DLD1 (cell line): ENCODE results near the gene PRSS22.

ENCODE experiments used
- in situ Hi-C: cut with HindIII; loops from 2 replicates; pipeline ENCODE4 v1.10.0; 2017; ENCODE audit warnings: low sequenced_read_pairs

The PRSS22 gene

DNA sequence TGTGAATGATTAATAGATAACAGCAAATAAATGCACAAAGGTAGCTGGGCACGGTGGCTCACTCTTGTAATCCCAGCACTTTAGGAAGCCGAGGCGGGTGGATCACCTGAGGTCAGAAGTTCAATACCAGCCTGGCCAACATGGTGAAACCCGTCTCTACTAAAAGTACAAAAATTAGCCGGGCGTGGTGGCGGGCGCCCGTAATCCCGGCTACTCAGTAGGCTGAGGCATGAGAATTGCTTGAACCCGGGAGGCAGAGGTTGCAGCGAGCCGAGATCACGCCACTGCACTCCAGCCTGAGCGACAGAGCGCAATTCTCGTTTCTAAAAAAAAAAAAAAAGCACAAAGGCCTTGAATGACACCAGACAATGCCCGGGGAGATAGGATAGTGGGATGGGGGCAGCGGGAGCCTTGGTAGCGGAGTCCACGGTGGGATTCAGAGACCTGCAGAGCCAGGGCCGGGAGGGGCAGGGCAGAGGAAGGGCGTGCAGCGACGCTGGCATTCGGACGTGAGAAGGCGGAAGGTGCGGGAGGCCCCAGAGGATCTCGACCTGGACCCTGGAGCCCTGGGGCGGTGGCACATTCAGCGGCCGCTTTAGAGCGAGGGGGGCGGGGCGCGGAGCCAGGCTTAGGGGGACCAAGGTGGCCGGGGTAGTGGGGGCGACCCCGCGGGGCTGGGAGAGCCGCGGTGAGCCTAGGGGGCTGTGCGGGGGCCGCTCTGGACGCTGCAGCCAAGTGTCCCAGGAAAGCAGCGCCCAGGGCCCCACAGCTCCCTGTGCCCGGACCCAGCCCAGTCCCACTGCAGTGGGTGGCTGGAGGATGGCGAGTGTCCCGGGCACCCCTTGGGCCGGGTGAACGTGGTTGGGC is 24.0 kb upstream of the PRSS22 start:
- in situ Hi-C loops, result no loop called here

DNA sequence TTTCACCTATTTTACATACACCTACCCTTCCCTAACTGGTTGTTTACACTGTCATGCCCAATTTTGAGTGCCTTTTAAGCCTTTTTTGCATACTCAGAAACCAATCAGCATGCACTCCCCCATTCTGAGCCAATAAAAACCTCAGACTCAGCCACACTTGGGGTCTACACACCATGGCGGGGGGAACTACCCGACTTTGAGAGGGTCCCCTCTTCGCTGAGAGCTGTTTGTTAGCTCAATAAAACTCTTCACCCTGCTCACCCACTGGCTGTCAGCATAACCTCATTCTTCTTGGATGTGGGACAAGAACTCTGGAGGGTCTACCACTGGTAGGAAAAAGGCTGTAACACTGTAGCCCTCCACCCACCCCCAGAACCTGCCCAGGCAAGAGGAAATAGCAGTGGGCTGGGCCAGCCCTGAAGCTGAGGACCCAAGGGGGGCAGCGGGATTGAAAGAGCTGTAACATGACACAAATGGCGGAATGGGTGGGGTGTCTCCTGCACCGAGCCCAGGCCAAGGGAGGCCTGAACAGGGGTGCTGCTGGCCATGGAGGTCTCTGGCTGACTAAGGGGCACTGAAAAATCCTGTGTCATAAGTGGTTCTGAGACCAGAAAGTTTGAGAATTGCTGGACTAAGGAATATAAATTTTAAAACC is 22.0 kb upstream of the PRSS22 start:
- in situ Hi-C loops, result no loop called here

DNA sequence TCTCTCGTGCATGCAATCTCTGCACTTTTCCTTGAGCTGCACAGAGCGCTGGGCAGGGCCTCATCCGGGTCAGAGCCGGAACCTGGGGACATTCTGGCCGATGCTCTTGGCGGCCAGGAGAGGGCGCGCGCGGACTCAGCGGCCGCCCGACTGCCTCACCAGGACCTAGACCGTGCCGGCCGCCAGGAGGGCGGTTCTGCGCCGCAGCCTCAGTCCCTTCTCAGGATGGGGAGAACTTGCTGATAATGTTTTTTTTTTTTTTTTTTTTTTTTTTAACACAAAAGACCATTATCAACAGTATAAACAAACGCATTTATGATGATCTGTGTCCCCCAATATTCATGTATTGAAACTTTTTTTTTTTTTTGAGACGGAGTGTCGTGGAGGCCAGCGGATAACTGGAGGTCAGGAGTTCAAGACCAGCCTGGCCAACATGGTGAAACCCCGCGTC is 17.0 kb upstream of the PRSS22 start:
- in situ Hi-C loops, result no loop called here

DNA sequence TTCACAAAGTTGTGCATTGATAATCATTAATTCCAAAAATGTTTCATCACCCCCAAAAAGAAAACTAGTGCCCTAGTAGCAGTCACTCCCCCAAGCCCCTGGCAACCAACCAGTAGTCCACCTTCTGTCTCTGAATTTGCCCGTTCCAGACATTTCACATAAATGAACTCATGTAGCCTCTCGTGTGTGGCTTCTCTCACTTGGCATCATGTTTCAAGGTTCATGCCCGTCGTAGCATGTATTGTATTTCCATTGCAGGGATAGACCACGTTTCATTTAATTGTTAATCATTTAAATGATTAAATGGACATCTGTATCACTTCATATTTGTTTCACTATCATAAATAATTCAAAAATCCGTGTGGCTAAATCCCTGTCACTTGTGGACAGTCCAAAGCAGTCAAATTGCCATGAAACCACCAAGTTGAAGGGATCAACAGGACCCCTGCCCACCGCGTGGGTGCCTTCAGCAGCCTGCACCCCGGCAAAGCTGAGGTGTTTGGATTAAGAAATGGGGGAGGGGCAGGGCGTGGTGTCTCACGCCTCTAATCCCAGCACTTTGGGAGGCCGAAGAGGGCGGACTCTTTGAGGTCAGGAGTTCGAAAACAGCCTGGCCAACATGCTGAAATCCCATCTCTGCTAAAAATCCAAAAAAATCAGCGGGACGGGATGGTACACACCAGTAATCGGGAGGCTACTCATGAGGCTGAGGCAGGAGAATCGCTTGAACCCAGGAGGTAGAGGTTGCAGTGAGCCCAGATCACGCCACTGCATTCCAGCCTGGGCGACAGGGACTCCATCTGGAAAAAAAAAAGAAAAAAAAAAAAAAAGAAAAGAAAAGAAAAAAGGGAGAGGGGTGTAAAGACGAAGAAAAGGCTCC is 16.3 kb upstream of the PRSS22 start:
- in situ Hi-C loops, result no loop called here

DNA sequence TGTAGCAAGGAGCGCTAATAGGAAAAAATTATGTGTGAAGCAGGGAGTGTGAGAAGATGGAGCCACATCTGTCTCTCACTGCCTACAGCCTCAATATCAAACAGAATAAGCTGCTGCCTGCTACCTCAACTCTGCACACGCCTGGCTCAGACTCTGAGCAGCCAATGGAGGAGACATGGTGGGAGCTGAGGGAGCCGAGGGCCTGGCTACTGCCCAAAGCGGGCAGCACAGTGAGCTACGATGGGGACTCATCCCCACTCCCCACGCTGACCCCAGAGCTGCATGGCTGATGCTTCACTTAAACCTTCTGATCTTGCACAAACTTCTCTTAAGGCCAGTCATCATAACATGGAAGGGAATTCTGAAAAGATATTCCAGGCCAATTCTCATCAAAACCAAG is 14.0 kb upstream of the PRSS22 start:
- in situ Hi-C loops, result no loop called here

DNA sequence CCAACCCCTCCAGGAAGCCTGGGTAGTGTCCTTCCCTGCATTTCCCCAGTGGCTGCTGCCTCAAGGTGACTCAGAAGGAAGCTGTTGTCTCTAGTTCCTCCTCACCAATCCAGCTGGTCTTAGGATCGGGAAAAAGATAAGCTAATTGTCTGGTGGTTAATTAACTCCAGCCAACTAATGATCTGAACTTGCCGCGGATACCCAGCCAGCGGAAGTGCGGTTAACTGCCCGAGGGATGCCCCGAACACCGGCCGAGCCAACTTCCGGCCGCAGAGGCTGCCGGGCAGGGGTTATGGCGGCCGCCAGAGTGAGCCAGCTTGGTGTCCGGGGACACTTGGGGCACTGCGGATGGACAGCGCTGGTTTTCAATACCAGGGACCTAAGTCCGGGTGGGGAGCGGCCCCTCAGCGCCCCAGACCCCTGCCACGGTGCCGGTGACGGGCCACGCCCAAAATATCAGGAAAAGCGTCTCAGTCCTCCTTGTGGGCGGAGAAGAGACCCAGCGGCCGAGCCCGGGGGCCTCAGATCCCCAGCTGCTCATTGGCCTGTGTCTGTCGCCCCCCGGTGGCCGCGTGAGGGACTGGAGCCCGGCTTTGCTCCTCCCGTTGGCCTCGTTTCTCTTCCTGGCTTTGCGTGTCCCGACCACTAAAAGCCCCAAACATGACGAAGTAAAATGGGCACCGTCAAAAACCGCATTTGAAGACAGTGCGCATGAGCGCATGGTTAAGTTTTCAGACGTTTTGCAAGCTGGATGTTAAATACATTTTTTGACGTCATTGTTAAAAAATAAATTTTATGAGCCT is 10.2 kb upstream of the PRSS22 start:
- in situ Hi-C loops, result no loop called here

DNA sequence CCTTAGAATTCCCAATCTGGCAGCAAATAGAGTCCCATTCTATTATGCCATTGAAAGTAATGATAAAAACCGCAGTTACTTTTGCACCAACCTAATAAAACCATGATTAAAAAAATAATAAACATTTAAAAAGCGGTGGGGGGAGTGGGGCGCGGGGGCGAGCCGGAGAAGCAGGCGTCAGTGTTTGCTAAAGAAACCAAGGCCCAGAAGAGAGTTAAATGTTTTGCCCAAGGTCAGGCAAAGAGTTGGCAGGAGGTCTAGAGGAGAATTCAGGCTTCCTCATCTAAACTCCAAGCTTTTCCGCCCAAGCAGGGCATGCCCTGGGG is 9.7 kb upstream of the PRSS22 start:
- in situ Hi-C loops, result no loop called here

DNA sequence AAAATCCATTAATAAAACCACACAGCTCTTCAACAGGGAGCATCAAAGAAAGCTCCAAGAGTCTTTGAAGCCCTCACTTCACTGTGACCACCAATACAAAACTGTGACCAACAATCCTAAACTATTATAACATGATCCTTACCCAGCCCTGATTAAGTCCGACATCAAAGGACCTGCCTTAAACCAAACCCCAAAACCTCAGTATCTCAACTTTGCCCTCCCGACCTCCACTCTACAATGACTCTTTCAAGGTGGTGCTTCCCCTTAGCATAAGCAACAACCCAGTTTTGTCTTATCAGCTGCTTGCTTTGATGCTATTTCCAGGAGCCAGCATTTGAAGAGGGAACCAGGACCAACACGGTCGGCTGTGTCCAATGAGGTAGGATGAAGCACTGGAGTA is 8.5 kb upstream of the PRSS22 start:
- in situ Hi-C loops, result no loop called here

DNA sequence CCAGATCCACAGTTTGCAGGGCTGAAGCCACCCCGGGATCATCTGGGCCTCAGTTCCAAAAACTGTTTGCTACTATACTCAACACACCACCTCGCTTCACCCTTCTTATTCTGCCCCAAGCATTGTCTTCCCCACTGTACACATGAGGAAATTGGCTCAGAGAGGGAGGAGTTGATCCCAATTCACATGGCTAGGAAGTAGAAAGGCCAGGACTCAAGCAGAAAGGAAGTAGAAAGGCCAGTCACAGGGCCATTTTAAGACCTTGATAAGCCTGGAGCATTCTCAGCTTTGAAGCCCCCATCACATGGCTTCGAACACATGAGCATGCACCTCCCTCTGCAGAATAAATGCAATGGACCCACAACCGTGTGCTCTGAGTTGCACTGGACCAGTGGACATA is 7.7 kb upstream of the PRSS22 start:
- in situ Hi-C loops, result no loop called here

DNA sequence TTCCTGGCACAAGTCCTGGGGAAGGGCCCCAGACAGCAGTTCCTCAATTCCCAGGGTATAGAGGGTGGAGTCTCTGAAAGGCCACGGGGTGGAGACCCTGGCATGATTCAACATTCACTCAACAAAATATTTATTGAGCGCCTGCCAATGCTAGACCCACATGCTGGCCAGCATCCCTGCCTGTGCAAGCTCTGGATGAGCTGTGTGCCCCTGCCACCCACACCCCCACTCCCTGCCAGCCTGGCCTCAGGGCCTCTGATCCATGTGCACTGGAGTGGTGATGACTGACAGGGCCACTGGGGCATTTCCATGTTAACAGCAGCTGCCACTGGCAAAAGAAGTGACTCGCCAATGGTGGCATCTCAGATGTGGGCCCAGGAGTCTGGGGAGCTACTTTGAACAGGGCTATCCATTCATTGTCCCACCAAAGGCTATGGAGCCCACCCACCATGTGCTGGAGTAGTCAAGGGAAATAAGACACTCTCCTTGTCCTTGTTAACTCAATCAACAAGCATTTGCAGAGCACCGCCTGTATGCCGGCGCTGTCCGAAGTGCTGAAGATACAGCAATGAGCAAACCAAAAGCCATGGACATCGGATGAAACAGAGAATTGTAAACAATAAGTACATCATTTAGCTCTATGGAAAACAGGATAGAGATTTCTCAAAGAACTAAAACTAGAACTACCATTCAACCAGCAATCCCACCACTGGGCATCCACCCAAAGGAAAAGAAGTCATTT is 3.0 kb upstream of the PRSS22 start:
- in situ Hi-C loops, result no loop called here

DNA sequence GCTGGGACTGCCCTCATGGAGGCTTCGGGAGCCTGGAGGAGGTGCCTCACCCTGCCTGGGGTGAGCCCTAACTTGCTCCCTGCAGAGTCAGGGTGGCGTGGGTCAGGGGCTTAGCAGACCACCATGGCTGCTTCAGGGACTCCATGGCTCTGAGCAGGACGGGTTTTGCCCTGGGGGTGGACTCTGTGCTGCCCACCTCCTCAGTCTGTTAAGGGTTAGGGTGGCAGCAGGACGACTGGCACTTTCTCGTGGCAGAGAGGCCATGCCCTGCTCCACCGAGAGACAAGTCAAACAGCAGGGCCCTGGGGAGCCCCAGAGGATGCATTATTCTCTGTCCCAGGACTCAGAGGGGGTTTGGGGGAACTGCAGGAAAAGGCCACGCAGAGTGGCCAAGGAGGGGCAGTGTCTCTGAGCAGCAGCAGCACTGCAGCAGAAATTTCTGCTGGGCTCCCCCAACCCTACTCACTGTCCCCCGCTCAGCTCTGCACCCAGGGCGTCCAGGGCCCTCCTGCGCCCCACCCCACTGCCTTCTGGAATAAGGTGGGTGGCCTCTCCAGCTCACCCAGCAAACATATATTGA is 1.8 kb upstream of the PRSS22 start:
- in situ Hi-C loops, result no loop called here

DNA sequence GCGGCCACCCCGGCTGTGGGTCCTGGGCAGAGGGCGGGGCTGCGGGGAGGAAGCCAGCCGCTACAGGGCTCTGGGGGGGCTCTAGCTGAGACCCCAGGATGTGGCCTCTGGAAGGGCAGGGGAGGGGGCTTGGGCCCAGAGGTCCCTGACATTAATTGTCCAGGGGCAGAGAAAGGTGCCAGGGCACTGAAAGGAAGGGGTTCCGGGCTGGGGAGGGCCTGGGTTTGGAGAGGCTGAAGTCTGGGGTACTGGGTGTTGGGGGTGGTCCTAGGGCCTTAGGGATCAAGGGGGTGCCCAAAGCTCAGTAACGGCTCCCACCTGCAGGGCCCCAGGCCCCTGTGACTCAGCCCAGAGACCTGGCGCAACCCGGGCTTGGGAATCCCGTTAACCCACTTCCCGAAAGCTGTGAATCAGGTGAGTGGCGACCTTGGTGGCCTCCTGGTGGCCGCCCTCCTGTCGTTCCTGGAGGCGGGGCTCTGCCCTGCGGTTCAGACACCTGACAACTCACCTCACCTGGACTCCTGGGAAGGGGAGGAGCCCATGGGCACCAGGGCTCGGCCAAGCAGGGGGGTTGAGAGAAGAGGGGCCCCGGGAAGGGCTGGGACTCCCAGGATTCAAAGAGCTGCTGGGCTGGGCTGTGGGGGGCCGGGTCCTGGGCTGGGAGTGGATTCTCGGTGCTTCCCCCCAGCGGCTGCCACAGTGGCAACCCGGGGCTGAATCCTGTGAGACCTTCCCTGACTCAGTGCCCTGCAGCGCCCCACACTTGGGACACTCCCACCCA is 465 bp upstream of the PRSS22 start:
- in situ Hi-C loops, result no loop called here

DNA sequence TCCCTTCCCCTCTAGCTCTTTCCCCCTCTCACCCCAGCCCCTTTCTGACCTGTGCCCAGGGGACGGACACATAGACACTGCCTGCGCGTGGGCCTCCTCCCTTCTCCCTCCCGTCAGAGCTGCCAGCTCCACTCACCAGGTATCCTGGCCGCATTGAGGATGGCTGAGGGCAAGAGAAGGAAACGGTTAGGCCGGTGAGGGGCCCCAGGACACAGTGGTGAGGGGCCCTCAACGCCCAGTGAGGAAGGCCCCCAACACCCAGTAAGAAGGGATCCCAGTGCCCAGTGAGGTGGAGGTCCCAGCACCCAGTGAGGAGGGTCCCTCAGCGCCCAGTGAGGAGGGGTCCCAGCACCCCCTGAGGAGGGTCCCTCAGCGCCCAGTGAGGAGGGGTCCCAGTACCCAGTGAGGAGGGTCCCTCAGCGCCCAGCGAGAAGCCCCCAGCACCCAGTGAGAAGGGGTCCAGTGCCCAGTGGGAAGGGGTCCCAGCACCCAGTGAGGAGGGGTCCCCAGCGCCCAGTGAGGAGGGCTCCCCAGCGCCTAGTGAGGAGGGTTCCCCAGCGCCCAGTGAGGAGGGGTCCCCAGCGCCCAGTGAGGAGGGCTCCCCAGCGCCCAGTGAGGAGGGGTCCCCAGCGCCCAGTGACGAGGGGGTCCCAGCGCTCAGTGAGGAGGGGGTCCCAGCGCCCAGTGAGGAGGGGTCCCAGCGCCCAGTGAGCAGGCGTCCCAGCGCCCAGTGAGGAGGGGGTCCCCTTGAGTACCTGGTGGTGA is 1.1 kb downstream of the PRSS22 start:
- in situ Hi-C loops, result no loop called here

DNA sequence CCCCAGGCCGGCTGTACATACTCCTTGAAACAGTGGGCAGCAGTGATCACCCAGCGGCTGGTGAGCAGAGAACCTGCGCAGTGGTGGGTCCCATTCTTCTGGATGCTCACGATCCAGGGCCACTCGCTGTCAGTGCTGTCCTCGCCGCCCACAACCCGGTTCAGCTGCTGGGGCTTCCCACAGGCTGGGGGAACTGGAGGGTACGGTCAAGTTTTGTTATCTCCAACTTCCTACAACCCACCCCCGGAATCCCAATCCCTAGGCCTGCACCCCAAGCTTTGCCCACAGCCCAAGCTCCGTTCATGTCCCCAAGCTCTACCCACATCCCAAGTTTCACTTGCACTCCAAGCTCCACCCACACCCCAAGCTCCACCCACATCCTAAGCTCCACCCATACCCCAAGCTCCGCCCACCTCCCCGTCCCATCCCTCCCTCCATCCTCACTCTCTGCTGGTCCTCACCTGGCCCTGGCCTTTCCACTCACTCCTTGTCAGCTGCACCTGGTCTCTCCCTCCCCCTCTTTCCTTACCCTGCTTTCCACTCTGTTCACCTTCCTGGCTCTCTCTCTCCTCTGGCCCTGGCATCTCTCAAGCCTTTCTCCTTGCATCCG is 1.8 kb downstream of the PRSS22 start:
- in situ Hi-C loops, result no loop called here

DNA sequence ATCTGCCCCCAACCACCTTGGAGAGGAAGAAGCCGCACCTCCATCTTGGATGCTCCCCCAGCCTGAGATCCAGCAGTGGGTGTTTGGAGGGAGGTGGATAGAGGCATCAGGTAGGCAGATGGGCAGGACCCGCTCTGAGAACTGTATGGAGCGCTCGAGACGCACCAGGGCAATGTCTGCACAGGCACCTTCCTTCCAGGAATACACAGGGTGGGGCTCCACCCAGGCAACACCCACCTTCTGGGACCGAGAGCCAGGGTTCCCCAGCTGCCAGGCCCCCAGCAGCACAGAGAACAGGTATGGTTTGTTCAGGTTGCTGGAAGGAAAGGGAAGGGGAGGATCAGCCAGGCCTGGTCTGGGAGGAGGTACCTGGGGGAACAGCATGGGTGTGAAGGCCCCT is 2.4 kb downstream of the PRSS22 start:
- in situ Hi-C loops, result no loop called here

DNA sequence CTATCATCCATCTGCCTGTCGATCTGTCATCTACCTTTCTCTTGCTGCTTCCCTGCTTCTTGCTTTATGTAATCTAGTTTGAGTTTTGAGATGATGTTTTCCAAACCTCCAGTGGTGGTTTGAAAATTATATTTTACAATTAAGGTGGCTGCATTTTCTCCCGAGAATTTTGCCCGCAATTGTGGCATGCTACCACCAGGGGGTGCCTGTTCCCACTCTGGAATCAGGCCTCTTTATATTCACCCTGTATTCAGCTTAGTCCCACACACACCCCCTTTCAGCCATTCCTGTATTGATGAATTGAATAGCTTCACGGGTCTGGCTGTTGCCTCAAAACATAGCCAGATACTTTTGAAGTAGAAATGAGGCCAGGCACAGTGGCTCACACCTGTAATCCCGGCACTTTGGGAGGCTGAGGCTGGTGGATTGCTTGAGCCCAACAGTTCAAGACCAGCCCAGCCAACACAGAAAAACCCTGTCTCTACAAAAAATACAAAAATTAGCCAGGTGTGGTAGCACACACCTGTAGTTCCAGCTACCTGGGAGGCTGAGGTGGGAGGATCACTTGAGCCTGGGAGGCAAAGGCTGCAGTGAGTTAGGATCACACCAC is 3.2 kb downstream of the PRSS22 start:
- in situ Hi-C loops, result no loop called here

DNA sequence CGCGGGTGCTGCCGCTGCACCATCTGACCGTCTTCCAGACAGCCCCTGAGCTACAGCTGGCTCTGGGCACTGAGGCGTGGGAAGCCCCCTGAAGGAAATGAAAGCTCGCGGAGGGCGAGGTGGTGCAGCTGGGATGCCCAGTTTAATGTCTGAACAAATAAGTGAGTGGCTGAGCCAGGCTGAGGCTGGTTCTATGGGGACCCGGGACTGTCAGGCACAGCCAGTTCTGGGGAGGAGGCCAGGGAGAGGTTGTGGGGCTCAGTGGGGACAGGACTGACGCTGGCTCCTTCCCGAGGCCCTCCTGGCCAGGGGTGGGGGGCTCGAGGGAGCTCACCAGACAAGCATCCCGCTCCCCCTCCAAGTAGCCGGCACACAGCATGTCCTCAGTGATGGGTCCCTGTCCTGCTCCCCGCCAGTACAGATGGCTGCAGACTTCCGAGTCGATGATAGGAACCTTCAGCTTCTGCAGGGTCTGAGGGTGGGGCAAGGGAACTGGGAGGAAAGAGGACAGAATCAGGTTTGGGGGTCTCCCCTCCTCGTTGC is 4.4 kb downstream of the PRSS22 start:
- in situ Hi-C loops, result no loop called here
